Gastrocnemius medialis (tissue), 4 donors: ENCODE results near the gene RP9. TPM values are rescaled to one million over a fixed set of nuclear protein-coding genes. Genes with fewer than 3 reads are reported as not detected.

Experiments
- ATAC-seq, 2 donors: fragments of 150-250 bp; one replicate each; pipeline ENCODE4 v1.9.1; 2016
- DNase-seq, 2 donors: peaks; one replicate each; pipeline ENCODE4 v3.0.0-alpha.2; 2019
- H3K27ac ChIP-seq, 4 donors: fragments of 200-600 bp; sonication (generic); 1 replicate in 1 of 4; 2 replicates in 3 of 4; pipeline ENCODE4 v1.5.1; 2016 to 2018; ENCODE audit warnings: mild to moderate bottlenecking in 2 of 4, moderate library complexity in 1 of 4
- H3K27me3 ChIP-seq, 3 donors: fragments of 200-600 bp; sonication (generic) in 2 of 3; 1 replicate in 1 of 3; 2 replicates in 2 of 3; pipeline versions ENCODE4 v1.5.1 to v1.6.0; 2016 to 2019; ENCODE audit warnings: mild to moderate bottlenecking in 1 of 3, moderate library complexity in 1 of 3
- H3K36me3 ChIP-seq, 2 donors: fragments of 200-600 bp; sonication (generic) in 1 of 2; one replicate each; pipeline ENCODE4 v1.5.1; 2017 to 2018
- H3K4me1 ChIP-seq, 2 donors: fragments of 200-600 bp; sonication (generic) in 1 of 2; one replicate each; pipeline ENCODE4 v1.5.1; 2016 to 2017; ENCODE audit warnings: mild to moderate bottlenecking in 2 of 2
- H3K4me3 ChIP-seq, 4 donors: fragments of 200-600 bp; sonication (generic) in 3 of 4; 1 replicate in 1 of 4; 2 replicates in 3 of 4; pipeline ENCODE4 v1.5.1; 2016 to 2019; ENCODE audit warnings: mild to moderate bottlenecking in 2 of 4
- H3K9me3 ChIP-seq, 3 donors: fragments of 200-600 bp; sonication (generic) in 2 of 3; 1 replicate in 1 of 3; 2 replicates in 2 of 3; pipeline ENCODE4 v1.5.1; 2016 to 2019
- CTCF ChIP-seq, 5 experiments: fragments of 450-650 bp in 3 of 5; fragments of 200-600 bp in 2 of 5; sonication (generic) in 2 of 5; IDR thresholded peaks in 4 of 5; conservative IDR thresholded peaks in 1 of 5; 1 replicate in 4 of 5; 2 replicates in 1 of 5; pipeline ENCODE4 v1.5.1; 2016 to 2019; ENCODE audit warnings: antibody characterized with exemption in 5 of 5, mild to moderate bottlenecking in 3 of 5, moderate library complexity in 3 of 5
- POLR2A ChIP-seq, 2 donors: fragments of 450-650 bp; IDR thresholded peaks; one replicate each; pipeline ENCODE4 v1.6.1; 2017; ENCODE audit warnings: antibody characterized with exemption in 2 of 2, mild to moderate bottlenecking in 2 of 2, moderate library complexity in 2 of 2
- in situ Hi-C, 4 donors: fragments of 200-750 bp; cut with MboI; loops; one replicate each; pipeline versions ENCODE4 v1.15.0 to v1.8.0; 2017; ENCODE audit warnings: low sequenced_read_pairs in 4 of 4
- intact Hi-C: fragments of 100-400 bp; cut with DNase I; formaldehyde crosslinking; loops from one replicate; pipeline ENCODE4 v1.15.1; 2023; ENCODE audit warnings: low total_unique reads
- total RNA-seq, 4 donors: library from RNA; depleted of rRNA; stranded (reverse); fragments of >200 nt; gene quantifications; one replicate each; pipeline versions ENCODE4 v1.1.0 to v1.2.3, GENCODE V29; 2016

The RP9 gene
- total RNA-seq, 4 donors from 2014 or later = 13.0 to 23.9 (median 20.1) TPM

- Histone ChIP-seq H3K4me3 (no peak overlapping the region), H3K9me3 (no peaks in the 10 kb centered on the region), H3K4me1 (no peaks in the 10 kb centered on the region), H3K27me3 (no peaks in the 10 kb centered on the region), H3K36me3 (no peaks in the 10 kb centered on the region), H3K27ac (no peak overlapping the region)
- ATAC-seq (no peak), DNase-seq (no peak)
- intact Hi-C loops (no loop called here), in situ Hi-C loops (loop anchor here in 1 of 4 donors (25.0 kb wide), 1 partner anchor 601 kb away; the partner anchor contains the start of genes AVL9 and LSM5)
- TF ChIP-seq POLR2A (IDR thresholded peaks at IDR 0.05) = no peak
- TF ChIP-seq CTCF (IDR thresholded peaks at IDR 0.05 in 4 of 5, conservative IDR thresholded peaks at IDR 0.05 in 1 of 5) = no peak
Measured at GRCh38 chr7:33087858-33088257, 21.3 kb downstream of the RP9 start.

DNA sequence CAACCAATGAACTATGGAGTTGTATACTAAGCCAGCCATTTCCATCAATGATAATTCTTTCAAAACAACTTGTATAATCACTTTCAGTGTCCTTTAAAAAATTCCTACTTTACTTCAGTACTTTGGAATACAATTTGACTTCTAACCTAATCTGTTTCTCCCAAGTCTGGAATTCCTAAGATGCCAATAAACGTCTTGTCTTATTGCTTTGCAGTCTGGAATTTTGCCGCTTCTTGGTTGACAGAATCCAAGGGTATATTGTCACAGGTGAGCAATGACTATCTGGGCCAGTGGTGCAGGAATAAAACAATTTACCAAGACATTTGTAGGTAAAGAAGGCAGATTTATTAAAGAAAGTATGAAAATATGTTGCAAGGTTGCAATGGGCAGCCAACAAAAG lies 21.8 kb downstream of the RP9 start:
- Histone ChIP-seq H3K9me3 (no peaks in the 10 kb centered on the region), H3K4me3 (no peak overlapping the region), H3K27me3 (no peaks in the 10 kb centered on the region), H3K4me1 (no peaks in the 10 kb centered on the region), H3K27ac (no peak overlapping the region), H3K36me3 (no peaks in the 10 kb centered on the region)
- DNase-seq (no peak), ATAC-seq (no peak)
- intact Hi-C loops (no loop called here), in situ Hi-C loops (loop anchor here in 1 of 4 donors (25.0 kb wide), 1 partner anchor 600 kb away; the partner anchor contains the start of genes AVL9 and LSM5)
- TF ChIP-seq CTCF (IDR thresholded peaks at IDR 0.05 in 4 of 5, conservative IDR thresholded peaks at IDR 0.05 in 1 of 5) = no peak

GRCh38 chr7:33079763-33080690 lies 29.2 kb downstream of the RP9 start:
- Histone ChIP-seq H3K9me3 (no peaks in the 10 kb centered on the region), H3K27me3 (no peaks in the 10 kb centered on the region), H3K27ac (no peak overlapping the region), H3K4me1 (no peaks in the 10 kb centered on the region), H3K4me3 (no peak overlapping the region), H3K36me3 (no peaks in the 10 kb centered on the region)
- TF ChIP-seq POLR2A (IDR thresholded peaks at IDR 0.05) (no peak), CTCF (IDR thresholded peaks at IDR 0.05 in 4 of 5, conservative IDR thresholded peaks at IDR 0.05 in 1 of 5) (no peak)
- ATAC-seq (no peak), DNase-seq (no peak)
- intact Hi-C loops (no loop called here), in situ Hi-C loops (loop anchor here in 1 of 4 donors (25.0 kb wide), 1 partner anchor 593 kb away; the partner anchor contains the start of genes AVL9 and LSM5)

- H3K36me3 ChIP-seq = no peaks in the 10 kb centered on the region
- H3K4me3 ChIP-seq = no peak overlapping the region
- in situ Hi-C loops = loop anchor here in 1 of 4 donors (25.0 kb wide), 1 partner anchor 592 kb away; the partner anchor contains the start of genes AVL9 and LSM5
- no peak overlapping the region for H3K27ac ChIP-seq
- TF ChIP-seq POLR2A (IDR thresholded peaks at IDR 0.05) = no peak
- no peak for TF ChIP-seq CTCF (IDR thresholded peaks at IDR 0.05 in 4 of 5, conservative IDR thresholded peaks at IDR 0.05 in 1 of 5)
- ATAC-seq (no peak), DNase-seq (no peak)
- intact Hi-C loops = no loop called here
- no peaks in the 10 kb centered on the region for H3K4me1 ChIP-seq
- H3K27me3 ChIP-seq = no peaks in the 10 kb centered on the region
- H3K9me3 ChIP-seq = no peaks in the 10 kb centered on the region
Measured at GRCh38 chr7:33079096-33079495, 30.1 kb downstream of the RP9 start.
